HEK293 (cell line): Measurements from ENCODE around the gene KRTAP4-6.

Experiments used
- BCL11A ChIP-seq: fragments of 450-650 bp; formaldehyde crosslinking; IDR thresholded peaks from 2 replicates; pipeline ENCODE4 v1.5.1; 2016; ENCODE audit warnings: low read depth, missing biosample characterization, missing genetic modification characterization
- ZNF140 ChIP-seq: fragments of 450-650 bp; formaldehyde crosslinking; IDR thresholded peaks from 2 replicates; pipeline ENCODE4 v1.5.1; 2016; ENCODE audit warnings: missing biosample characterization, missing genetic modification characterization
- TF ChIP-seq, protein P1 (sequence below): fragments of 450-650 bp; formaldehyde crosslinking; IDR thresholded peaks from 2 replicates; pipeline ENCODE4 v1.5.1; 2016; ENCODE audit warnings: missing biosample characterization, missing genetic modification characterization

DNA sequence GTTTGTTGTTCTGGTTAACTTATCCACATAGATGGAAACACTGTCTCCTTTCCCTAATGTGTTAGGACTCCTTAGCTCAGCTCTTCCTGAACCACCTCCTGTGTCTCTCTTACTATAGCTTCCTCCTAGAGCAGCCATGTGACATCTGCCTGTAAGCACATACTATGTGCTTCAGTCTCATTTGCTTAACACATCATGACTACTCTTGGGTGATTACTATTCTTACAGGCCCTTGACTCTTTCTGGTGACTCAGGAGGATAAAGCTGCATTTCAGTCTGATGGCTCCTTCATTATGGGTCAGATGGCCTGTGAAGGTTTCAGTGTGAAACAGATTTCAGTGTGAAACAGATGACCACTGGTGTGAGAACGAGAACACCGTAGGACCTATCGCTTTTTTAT is 38.0 kb upstream of the KRTAP4-6 start:
- TF ChIP-seq ZNF140 (tag by site-specific recombination) (no peak), BCL11A (no peak)
- TF ChIP-seq, protein P1, sequence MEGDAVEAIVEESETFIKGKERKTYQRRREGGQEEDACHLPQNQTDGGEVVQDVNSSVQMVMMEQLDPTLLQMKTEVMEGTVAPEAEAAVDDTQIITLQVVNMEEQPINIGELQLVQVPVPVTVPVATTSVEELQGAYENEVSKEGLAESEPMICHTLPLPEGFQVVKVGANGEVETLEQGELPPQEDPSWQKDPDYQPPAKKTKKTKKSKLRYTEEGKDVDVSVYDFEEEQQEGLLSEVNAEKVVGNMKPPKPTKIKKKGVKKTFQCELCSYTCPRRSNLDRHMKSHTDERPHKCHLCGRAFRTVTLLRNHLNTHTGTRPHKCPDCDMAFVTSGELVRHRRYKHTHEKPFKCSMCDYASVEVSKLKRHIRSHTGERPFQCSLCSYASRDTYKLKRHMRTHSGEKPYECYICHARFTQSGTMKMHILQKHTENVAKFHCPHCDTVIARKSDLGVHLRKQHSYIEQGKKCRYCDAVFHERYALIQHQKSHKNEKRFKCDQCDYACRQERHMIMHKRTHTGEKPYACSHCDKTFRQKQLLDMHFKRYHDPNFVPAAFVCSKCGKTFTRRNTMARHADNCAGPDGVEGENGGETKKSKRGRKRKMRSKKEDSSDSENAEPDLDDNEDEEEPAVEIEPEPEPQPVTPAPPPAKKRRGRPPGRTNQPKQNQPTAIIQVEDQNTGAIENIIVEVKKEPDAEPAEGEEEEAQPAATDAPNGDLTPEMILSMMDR (tag by site-specific recombination) = no peak
